Osteoblast (primary cell): Measurements from ENCODE around the gene PATJ. TPM values are rescaled to one million over a fixed set of nuclear protein-coding genes. Genes with fewer than 3 reads are reported as not detected.

ENCODE experiments used
- DNase-seq: peaks from one replicate; pipeline ENCODE4 v3.0.0; 2011; ENCODE audit warnings: low spot score, mixed read lengths; ENCODE audit not compliant: insufficient read length; ENCODE audit errors: missing footprints
- H2AFZ ChIP-seq: 2 replicates; pipeline ENCODE4 v1.6.0; 2011; ENCODE audit warnings: mild to moderate bottlenecking, low read length
- H3K27ac ChIP-seq: 2 replicates; pipeline ENCODE4 v1.5.1; 2011; ENCODE audit warnings: mild to moderate bottlenecking, low read depth, low read length, moderate library complexity
- H3K27me3 ChIP-seq: 2 replicates; pipeline ENCODE4 v1.6.0; 2012; ENCODE audit warnings: mild to moderate bottlenecking, control low read depth, inconsistent platforms, low read length, moderate library complexity; ENCODE audit not compliant: insufficient read depth
- H3K36me3 ChIP-seq: 2 replicates; pipeline ENCODE4 v1.5.1; 2011; ENCODE audit warnings: mild to moderate bottlenecking, low read length, control low read depth, moderate library complexity; ENCODE audit not compliant: insufficient read depth
- H3K4me1 ChIP-seq: 2 replicates; pipeline ENCODE4 v1.5.1; 2011; ENCODE audit warnings: mild to moderate bottlenecking, low read length, control low read depth, moderate library complexity; ENCODE audit not compliant: insufficient read depth
- H3K4me2 ChIP-seq: 2 replicates; pipeline ENCODE4 v1.6.0; 2011; ENCODE audit warnings: mild to moderate bottlenecking, low read length; ENCODE audit not compliant: insufficient read depth
- H3K4me3 ChIP-seq: fragments of 200-600 bp; sonication (generic); 3 replicates; pipeline ENCODE4 v1.5.1; 2012; ENCODE audit warnings: mild to moderate bottlenecking, low read length, inconsistent platforms; ENCODE audit not compliant: insufficient read depth
- H3K79me2 ChIP-seq: 2 replicates; pipeline ENCODE4 v1.6.0; 2012; ENCODE audit warnings: mild to moderate bottlenecking, low read length, control low read depth, inconsistent platforms; ENCODE audit not compliant: insufficient read depth
- H3K9me3 ChIP-seq: 2 replicates; pipeline ENCODE4 v1.5.1; 2011; ENCODE audit warnings: low read depth, low read length, control low read depth
- H4K20me1 ChIP-seq: 2 replicates; pipeline ENCODE4 v1.6.0; 2012; ENCODE audit warnings: mild to moderate bottlenecking, low read length, control low read depth; ENCODE audit not compliant: insufficient read depth
- CTCF ChIP-seq: IDR thresholded peaks from 2 replicates; pipeline ENCODE4 v1.5.1; 2011; ENCODE audit warnings: mild to moderate bottlenecking, low read depth, low read length, moderate library complexity; ENCODE audit errors: extremely low read depth
- total RNA-seq: library from RNA; depleted of rRNA; stranded (reverse); fragments of >200 nt; gene quantifications from 2 replicates; pipeline ENCODE4 v1.2.3, GENCODE V29; 2012

Gene PATJ
- total RNA-seq, 1 donor, result 10.1 TPM

- H3K4me1 ChIP-seq, result peaks cover 3% of the 10 kb centered on the region
- no peak for TF ChIP-seq CTCF
- H3K4me3 ChIP-seq, result no peak overlapping the region
- H3K9me3 ChIP-seq, result no peaks in the 10 kb centered on the region
- no peak overlapping the region for H3K27ac ChIP-seq
- H3K4me2 ChIP-seq, result no peak overlapping the region
- H3K27me3 ChIP-seq, result no peaks in the 10 kb centered on the region
- no peaks in the 10 kb centered on the region for H4K20me1 ChIP-seq
- no peaks in the 10 kb centered on the region for H3K36me3 ChIP-seq
- no peak for DNase-seq
- no peak overlapping the region for H2AFZ ChIP-seq
- no peaks in the 10 kb centered on the region for H3K79me2 ChIP-seq
Observed at GRCh38 chr1:61992257-61992656, 250.0 kb downstream of the PATJ start.

- H4K20me1 ChIP-seq, result no peaks in the 10 kb centered on the region
- no peak overlapping the region for H3K4me3 ChIP-seq
- no peaks in the 10 kb centered on the region for H3K27me3 ChIP-seq
- no peaks in the 10 kb centered on the region for H3K36me3 ChIP-seq
- no peak overlapping the region for H3K27ac ChIP-seq
- H2AFZ ChIP-seq, result no peak overlapping the region
- peaks cover 3% of the 10 kb centered on the region for H3K4me1 ChIP-seq
- TF ChIP-seq CTCF, result no peak
- DNase-seq, result no peak
- H3K9me3 ChIP-seq, result no peaks in the 10 kb centered on the region
- H3K4me2 ChIP-seq, result no peak overlapping the region
- H3K79me2 ChIP-seq, result no peaks in the 10 kb centered on the region
Observed at GRCh38 chr1:61993331-61993961, 251.2 kb downstream of the PATJ start.

- Histone ChIP-seq H3K4me3 (no peak overlapping the region), H3K4me2 (no peak overlapping the region), H3K4me1 (peaks cover 3% of the 10 kb centered on the region), H3K27ac (no peak overlapping the region), H3K27me3 (no peaks in the 10 kb centered on the region), H3K79me2 (no peaks in the 10 kb centered on the region), H3K36me3 (no peaks in the 10 kb centered on the region), H3K9me3 (no peaks in the 10 kb centered on the region), H2AFZ (no peak overlapping the region), H4K20me1 (no peaks in the 10 kb centered on the region)
- TF ChIP-seq CTCF, result no peak
- no peak for DNase-seq
Observed at GRCh38 chr1:61995641-61996040, 253.4 kb downstream of the PATJ start.

- H3K9me3 ChIP-seq, result no peaks in the 10 kb centered on the region
- H3K27me3 ChIP-seq, result no peaks in the 10 kb centered on the region
- H3K36me3 ChIP-seq, result no peaks in the 10 kb centered on the region
- H4K20me1 ChIP-seq, result no peaks in the 10 kb centered on the region
- no peak overlapping the region for H3K4me2 ChIP-seq
- no peaks in the 10 kb centered on the region for H3K4me1 ChIP-seq
- no peak overlapping the region for H3K4me3 ChIP-seq
- no peak for TF ChIP-seq CTCF
- no peaks in the 10 kb centered on the region for H3K79me2 ChIP-seq
- no peak overlapping the region for H2AFZ ChIP-seq
- DNase-seq, result peak; percentile 19
- H3K27ac ChIP-seq, result no peak overlapping the region
Observed at GRCh38 chr1:61997123-61997522, 254.8 kb downstream of the PATJ start.
